GM21529 (cell line): Measurements from ENCODE around the gene FAM186B.
"Not testable (repeated sequence)": the region's sequence is repeated elsewhere in the genome, so short reads cannot be mapped to it uniquely, and the experiment has no call there.

Experiments used
- ATAC-seq: cut with Tn5 transposase; IDR thresholded peaks from one replicate; pipeline ENCODE4 v1.9.1; 2021; ENCODE audit not compliant: unreplicated experiment

FAM186B gene, protein sequence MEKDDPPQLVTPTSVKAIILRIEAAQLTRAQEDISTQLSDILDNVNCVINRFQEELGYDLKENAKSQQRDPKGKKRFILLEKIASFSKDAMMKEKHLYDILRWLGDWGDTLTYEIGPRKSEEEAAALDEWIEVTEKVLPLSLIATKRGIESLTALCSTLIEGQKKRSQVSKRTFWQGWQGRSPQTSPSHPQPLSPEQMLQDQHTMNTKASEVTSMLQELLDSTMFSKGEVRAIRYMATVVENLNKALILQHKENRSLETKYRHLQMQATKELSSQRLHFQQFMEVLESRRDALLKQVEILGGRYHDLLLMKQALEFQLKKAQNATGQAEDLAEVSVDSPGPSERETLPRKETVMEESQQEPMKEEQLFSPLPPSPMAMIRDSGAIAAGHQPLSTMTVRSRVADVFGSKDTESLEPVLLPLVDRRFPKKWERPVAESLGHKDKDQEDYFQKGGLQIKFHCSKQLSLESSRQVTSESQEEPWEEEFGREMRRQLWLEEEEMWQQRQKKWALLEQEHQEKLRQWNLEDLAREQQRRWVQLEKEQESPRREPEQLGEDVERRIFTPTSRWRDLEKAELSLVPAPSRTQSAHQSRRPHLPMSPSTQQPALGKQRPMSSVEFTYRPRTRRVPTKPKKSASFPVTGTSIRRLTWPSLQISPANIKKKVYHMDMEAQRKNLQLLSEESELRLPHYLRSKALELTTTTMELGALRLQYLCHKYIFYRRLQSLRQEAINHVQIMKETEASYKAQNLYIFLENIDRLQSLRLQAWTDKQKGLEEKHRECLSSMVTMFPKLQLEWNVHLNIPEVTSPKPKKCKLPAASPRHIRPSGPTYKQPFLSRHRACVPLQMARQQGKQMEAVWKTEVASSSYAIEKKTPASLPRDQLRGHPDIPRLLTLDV

GRCh38 chr12:49605539-49605938 lies at the start of gene FAM186B:
TSS of gene FAM186B (minus strand) at chr12:49605639. CDS start at chr12:49605477, 162 bp downstream.
- not testable (repeated sequence) for ATAC-seq

DNA sequence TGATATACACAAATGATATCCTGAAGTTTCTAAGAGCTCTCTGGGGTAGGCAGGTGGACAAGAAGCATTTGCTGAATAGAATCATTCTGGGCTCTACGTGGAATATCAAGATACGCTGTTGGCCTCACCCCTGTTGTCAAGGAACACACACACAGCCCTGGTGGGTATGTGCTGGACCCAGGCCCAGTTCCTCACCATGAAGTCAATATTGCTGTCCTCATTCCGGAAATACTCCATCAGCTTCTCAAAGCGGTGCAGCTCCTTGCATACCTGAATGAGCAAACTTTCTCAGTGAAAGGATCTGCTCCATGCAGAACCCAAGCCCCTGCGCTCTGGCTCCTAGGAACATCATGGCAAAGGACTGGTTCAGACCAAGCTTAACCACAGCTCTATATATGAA lies 49.3 kb upstream of the FAM186B start:
- ATAC-seq: no peak

DNA sequence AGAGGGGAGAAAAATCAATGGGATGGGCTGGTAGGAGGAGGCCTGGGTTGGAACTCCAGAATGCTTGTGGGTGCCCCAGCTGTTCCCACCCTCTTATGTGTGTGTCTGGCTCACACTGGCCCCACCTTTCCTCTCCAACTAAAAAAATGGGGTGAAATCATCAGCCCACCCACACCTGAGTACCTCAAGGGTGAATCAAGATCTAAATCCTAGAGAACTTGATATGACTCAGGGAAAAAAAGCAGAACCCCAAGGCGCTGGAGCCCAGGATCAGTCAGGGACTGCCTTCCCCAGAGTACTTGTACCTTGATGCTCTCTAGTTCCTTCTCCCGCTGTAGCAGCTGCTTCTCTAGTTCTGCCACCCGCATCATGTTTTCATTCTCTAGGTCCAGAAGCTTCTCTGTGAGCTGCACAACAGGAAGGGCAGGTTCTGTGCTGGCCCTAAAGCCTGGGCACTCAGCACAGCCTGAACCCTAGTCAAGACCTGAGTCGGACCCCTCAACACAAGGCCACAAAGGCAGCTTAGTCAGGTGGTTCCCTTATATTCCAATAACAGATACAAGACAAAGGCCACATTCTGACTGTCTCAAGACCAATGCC lies 47.6 kb upstream of the FAM186B start:
- no peak for ATAC-seq

DNA sequence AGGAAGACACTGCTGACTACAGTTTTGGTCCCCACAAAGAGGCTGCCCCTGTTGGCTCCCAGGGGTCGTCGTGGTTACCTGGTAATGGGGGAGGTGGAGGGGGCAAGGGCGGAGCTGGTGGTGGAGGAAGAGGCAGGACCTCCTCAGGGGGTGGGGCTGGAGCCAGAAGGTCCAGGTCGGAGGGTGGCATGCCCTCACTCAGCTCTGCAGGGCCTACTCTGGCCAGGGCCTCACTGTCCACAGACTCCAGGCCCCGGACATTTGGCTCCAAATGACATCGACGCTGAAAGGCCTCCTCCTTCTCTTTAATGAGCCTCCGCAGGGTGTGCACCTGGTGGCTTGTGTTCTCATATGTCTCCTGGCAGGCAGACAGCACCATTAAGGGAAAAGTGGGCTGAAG lies 46.4 kb upstream of the FAM186B start:
- ATAC-seq: no peak

GRCh38 chr12:49649892-49650291 lies 44.5 kb upstream of the FAM186B start:
- ATAC-seq: no peak

DNA sequence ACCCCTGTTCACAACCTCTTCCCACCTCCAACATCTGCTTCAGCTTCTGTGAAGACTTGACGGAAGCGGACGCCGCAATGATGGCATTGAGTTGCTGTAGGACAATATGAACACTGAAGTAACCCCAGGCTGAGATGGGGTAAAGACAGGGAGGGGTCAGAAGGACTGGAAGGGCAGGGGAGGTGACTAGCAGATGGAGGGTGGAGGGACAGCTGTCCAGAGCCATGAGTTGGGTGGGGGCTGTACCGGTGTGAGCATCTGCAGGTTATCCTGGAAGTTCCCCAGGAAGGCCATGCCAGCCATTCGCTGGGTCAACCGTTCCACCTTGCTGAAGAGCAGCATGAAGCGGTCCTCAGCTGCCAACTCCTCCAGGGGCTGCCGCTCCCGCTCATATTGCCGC lies 44.0 kb upstream of the FAM186B start:
- ATAC-seq: no peak

DNA sequence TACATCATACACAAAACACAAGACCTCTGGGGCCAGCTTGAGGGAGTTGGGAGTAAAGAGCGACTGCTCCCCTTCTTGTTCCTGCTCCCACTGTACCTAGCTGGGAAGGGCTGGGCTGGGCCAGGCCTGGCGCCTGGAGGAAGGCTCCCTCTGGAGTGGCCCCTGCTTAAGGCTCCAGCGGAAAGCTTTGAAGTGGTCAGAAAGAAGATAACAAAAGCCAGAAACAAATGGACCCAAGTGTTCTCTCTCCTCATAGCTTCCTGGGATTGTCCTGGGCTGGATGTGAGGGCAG lies 43.2 kb upstream of the FAM186B start:
- ATAC-seq: no peak

- no peak for ATAC-seq
Measured at GRCh38 chr12:49647827-49648711, 42.6 kb upstream of the FAM186B start.

DNA sequence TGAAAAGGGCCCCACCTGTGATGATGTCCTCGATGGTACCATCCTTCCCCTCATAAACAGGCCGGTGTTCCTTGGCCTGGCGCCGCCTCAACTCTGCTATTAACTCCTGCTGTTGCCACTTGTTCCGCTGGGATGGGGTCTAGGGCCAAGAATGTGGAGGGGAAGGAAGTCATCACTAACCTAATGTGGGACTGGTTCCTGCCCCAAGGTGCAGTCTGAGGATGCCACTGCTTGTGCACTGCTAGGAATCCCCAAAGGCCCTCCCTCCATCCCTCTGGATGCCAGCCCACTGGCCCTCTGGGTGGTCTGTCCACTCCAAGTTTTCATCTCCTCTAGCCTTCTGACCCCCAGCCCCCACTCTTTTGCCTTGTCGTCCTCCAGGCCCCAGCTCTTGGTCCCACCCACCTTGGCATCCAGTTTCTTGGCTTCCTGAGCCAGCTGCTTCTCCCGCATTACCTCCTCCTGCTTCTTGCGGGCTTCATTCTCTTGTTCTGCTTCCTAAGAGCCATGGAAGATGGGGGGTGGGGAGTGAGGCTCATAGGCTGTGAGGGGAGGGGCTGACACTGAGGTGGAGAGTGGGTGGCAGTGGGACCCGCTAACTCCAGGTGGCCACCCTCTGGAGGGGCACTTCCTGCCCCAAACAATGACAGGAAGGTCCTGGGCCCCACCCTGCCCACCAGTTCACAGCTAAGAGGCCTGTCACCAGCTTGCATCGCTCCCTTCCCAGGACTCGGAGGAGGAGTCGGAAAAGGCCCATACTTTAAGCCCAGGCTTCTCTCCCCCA lies 41.6 kb upstream of the FAM186B start:
- no peak for ATAC-seq

- ATAC-seq: no peak
Measured at GRCh38 chr12:49646331-49646830, 40.9 kb upstream of the FAM186B start.

DNA sequence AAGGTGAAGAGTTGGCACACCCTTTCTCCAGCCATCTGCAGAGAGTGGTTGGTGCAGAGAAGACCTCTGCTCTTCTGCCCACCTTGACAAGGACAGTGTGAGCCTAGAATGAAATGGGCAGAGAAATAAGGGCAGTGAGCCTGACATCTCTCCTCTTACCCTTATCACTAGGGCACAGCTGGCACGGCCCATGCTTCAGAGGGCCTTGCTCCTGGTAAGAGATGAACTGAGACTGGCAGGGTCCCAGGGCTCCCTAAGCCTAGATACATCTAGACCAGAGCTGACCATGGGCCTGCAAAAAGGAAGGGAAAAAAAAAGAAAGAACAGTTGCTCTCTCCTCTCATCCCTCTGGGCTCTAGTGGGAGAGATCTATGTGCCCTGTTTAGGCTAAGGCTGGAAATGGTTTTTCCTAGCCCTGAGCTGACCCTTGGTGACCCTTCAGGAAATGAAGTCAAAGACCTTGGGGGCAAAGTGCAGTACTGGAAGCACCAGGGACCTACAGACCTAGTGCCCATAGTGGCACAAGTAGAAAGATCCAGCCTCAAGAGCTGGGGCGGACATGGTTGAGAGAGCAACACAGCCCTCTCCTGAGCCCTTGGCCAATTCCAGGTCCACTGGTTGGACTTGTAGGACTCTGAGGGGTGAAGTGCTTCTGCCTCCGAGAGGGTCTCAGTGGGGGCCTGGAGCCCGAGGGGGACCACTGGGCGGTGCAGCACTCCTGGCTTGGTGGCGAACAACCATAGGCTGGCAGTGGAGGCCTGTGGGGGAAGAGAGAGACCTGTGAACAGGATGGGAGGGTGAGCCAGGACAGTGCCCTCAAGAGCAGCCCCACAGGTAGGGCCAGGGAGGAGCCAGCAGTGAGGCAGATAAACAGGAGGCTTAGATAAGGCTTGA lies 40.0 kb upstream of the FAM186B start:
- ATAC-seq: no peak

- no peak for ATAC-seq
Measured at GRCh38 chr12:49644620-49644994, 39.2 kb upstream of the FAM186B start.

DNA sequence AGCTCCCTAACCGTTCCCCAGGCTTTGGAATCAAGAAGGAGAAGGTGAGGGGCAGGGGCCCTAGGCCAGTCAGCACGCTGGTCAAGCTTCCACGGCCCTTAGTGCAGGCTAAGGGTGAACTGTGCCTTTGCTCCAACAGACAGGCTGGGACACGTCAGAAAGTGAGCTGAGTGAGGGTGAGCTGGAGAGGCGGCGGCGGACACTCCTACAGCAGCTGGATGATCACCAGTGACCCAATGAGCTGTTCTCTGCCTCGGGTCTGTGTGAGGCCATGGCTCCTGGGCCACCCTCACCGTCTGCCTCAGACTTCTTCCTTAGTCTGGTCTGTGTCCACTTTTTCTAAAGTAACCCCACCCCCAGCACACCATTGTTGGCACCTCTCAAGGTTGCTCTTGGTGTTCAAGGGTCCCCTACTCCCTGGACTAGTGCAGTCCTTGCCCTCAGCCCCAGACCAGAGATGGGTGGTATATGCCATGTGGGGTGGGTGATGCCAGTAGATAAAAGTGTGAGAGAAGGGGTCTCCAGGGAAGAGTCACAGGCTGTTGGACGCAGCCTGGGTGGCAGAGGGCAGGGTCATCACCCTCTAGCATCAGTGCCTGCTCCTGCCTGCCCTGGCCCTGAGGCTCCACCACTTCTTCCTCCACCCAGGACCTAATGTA lies 38.7 kb upstream of the FAM186B start:
- ATAC-seq: no peak

DNA sequence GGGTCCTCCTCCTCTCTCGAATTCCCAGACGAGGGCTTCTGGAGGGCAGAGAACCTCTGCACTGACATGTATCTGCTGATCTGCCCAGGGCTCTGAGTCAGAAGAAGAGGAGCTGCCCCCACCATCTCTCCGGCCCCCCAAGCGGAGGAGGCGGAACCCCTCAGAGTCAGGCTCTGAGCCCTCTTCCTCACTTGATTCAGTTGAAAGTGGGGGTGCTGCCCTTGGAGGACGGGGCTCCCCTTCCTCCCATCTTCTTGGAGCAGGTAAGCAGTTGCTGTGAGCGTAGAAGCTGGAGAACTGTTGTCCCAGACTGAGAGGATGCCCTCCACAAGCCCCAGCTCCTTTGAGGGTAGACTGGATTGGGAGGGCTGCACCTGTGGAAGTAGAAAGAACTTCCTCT lies 37.7 kb upstream of the FAM186B start:
- no peak for ATAC-seq

DNA sequence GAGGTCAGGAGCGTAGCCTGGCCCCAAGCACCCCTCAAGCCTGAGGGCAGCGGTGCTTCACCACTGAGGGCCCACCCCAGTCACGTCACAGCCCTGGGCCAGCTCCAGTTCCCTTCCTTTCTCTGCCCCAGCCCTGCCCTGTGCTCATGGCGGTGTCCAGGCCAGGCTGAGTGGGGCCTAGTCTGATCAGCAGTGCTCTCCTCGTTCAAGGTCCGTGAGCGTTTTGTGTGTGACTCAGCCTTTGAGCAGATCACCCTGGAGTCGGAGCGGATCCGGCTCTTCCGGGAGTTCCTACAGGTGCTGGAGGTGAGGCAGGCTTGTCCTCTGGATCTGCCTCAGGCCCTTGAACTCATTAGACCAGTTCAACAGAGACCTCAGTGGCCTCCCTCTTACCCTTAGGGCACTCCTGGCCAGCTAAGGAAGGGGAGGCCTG lies 36.9 kb upstream of the FAM186B start:
- no peak for ATAC-seq

DNA sequence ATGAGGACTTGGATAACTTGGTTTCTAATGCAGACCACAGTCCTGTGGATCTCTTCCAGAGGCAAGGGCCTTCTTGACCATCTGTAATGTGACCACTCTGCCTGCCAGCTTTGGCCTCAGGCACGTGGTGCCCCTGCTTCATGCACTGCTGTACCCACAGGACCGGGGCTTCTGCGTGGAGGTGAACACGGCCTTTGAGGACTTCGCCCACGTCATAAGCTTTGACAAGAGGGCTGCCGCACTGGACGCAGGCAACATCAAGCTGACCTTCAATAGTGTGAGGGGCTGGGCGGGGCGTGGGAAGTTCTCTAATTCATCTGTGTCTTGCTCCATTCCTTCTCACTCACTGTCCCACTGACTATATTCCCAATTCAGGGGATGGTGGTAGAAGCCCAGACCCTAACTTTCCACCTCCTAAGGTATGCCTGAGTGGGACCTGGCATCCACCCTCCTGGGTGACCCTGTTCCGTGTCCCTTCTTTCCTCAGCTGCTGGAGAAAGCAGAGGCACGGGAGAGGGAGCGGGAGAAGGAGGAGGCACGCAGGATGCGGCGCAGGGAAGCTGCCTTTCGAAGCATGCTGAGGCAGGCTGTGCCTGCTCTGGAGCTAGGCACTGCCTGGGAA lies 36.4 kb upstream of the FAM186B start:
- ATAC-seq: no peak

DNA sequence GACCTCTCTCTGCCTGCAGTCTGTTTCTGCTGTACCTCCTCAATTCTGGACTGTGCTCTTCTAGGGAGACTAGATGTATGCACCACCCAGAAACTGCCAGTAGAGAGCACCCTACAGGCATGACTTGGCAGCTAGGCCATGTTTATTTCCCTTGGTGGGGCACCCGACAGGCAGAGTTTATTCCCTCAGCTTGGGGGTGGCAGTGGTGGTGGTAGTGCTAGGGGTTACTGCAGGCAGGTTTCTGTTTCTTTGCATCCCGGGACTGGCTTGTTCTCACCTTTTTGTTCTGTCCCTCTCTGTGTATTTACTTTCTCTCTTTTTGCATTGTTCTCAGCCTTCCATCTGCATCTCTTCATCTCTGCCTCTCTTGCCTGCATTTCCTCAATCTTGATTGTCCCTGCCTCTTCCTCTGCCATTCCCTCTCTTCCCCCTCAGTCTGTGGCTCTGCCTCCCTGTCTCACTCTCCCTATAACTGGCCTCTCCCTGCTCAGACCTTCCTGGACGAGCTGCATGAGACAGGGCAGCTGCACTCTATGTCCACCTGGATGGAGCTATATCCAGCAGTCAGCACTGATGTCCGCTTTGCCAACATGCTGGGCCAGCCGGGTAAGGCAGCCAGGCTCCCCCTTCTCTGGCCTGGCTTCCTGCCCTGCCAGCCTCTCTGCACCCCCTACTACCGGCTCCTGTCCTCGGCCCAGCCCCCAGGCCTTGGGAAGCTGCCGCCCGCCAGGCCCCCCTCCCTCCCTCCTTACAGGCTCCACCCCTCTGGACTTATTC lies 31.7 kb upstream of the FAM186B start:
- peak; percentile 66 for ATAC-seq
